Gastrocnemius medialis (tissue), 4 donors: ENCODE results near the gene VIM.

Source experiments
- CTCF ChIP-seq, 5 experiments: fragments of 450-650 bp in 3 of 5; fragments of 200-600 bp in 2 of 5; sonication (generic) in 2 of 5; IDR thresholded peaks in 4 of 5; conservative IDR thresholded peaks in 1 of 5; 1 replicate in 4 of 5; 2 replicates in 1 of 5; pipeline ENCODE4 v1.5.1; 2016 to 2019; ENCODE audit warnings: antibody characterized with exemption in 5 of 5, mild to moderate bottlenecking in 3 of 5, moderate library complexity in 3 of 5
- POLR2A ChIP-seq, 2 donors: fragments of 450-650 bp; IDR thresholded peaks; one replicate each; pipeline ENCODE4 v1.6.1; 2017; ENCODE audit warnings: antibody characterized with exemption in 2 of 2, mild to moderate bottlenecking in 2 of 2, moderate library complexity in 2 of 2

GRCh38 chr10:17213646-17214349 is 14.2 kb upstream of the VIM start:
- TF ChIP-seq CTCF (IDR thresholded peaks at IDR 0.05 in 4 of 5, conservative IDR thresholded peaks at IDR 0.05 in 1 of 5), result no peak
- no peak for TF ChIP-seq POLR2A (IDR thresholded peaks at IDR 0.05)
